Activated T-cell treated with anti-CD3 and anti-CD28 coated beads for 24 hours (primary cell): ENCODE measurements around the gene ONECUT3.
"Not testable (repeated sequence)": the region's sequence is repeated elsewhere in the genome, so short reads cannot be mapped to it uniquely, and the experiment has no call there.

Experiments used
- DNase-seq: peaks from one replicate; pipeline ENCODE4 v3.0.0-alpha.2; 2020; ENCODE audit warnings: low read depth

Gene ONECUT3

GRCh38 chr19:1752757-1753728 is at the start of gene ONECUT3:
Gene ONECUT3, plus strand, starts transcription at chr19:1753506. Its CDS starts 157 bp downstream, at chr19:1753663.
- DNase-seq = no peak

GRCh38 chr19:1704339-1704738 is 49.0 kb upstream of the ONECUT3 start:
- no peak for DNase-seq

GRCh38 chr19:1705367-1705766 is 47.9 kb upstream of the ONECUT3 start:
- no peak for DNase-seq

GRCh38 chr19:1706646-1707045 is 46.7 kb upstream of the ONECUT3 start:
- DNase-seq = not testable (repeated sequence)

GRCh38 chr19:1707240-1707639 is 46.1 kb upstream of the ONECUT3 start:
- no peak for DNase-seq

- no peak for DNase-seq
Measured at GRCh38 chr19:1713170-1713569, 40.1 kb upstream of the ONECUT3 start.

- DNase-seq = no peak
Measured at GRCh38 chr19:1715540-1715939, 37.8 kb upstream of the ONECUT3 start.

GRCh38 chr19:1717200-1717969 is 35.9 kb upstream of the ONECUT3 start:
- DNase-seq = no peak

GRCh38 chr19:1717970-1718264 is 35.4 kb upstream of the ONECUT3 start:
- DNase-seq = no peak

- DNase-seq = no peak
Measured at GRCh38 chr19:1718420-1719291, 34.6 kb upstream of the ONECUT3 start.

GRCh38 chr19:1719519-1719918 is 33.8 kb upstream of the ONECUT3 start:
- DNase-seq = no peak

- DNase-seq = no peak
Measured at GRCh38 chr19:1720237-1720636, 33.1 kb upstream of the ONECUT3 start.

GRCh38 chr19:1725100-1726064 is 27.9 kb upstream of the ONECUT3 start:
- DNase-seq = peak; percentile 39

GRCh38 chr19:1728816-1729567 is 24.3 kb upstream of the ONECUT3 start:
- DNase-seq = no peak

- no peak for DNase-seq
Measured at GRCh38 chr19:1729568-1729925, 23.8 kb upstream of the ONECUT3 start.

- no peak for DNase-seq
Measured at GRCh38 chr19:1730157-1730556, 23.1 kb upstream of the ONECUT3 start.

GRCh38 chr19:1734321-1734966 is 18.9 kb upstream of the ONECUT3 start:
- DNase-seq = no peak

- DNase-seq = no peak
Measured at GRCh38 chr19:1736280-1736679, 17.0 kb upstream of the ONECUT3 start.

- DNase-seq = no peak
Measured at GRCh38 chr19:1736927-1737326, 16.4 kb upstream of the ONECUT3 start.
